Natural killer cell (primary cell): ENCODE measurements around the gene OSBPL10. TPM values are rescaled to one million over a fixed set of nuclear protein-coding genes. Genes with fewer than 3 reads are reported as not detected.

Experiments
- ATAC-seq, 3 donors: fragments of 150-1000 bp in 2 of 3; fragments of 200-7000 bp in 1 of 3; cut with Tn5 transposase; 1 replicate in 1 of 3; 2 replicates in 2 of 3; pipeline ENCODE4 v1.10.0; 2021; ENCODE audit warnings: mild to moderate bottlenecking in 2 of 3, moderate library complexity in 2 of 3
- DNase-seq, 2 donors: peaks; one replicate each; pipeline versions ENCODE4 v3.0.0 to v3.0.0-alpha.2; 2013 to 2021; ENCODE audit warnings: mixed read lengths in 1 of 2
- H3K27ac ChIP-seq: one replicate; pipeline ENCODE4 v1.5.1; 2013; ENCODE audit warnings: mild to moderate bottlenecking, low read length
- H3K27me3 ChIP-seq: one replicate; pipeline ENCODE4 v1.6.1; 2013; ENCODE audit warnings: low read length; ENCODE audit not compliant: control insufficient read depth, insufficient read depth
- H3K36me3 ChIP-seq: one replicate; pipeline ENCODE4 v1.6.1; 2013; ENCODE audit warnings: low read length; ENCODE audit not compliant: control insufficient read depth, insufficient read depth
- H3K4me1 ChIP-seq: one replicate; pipeline ENCODE4 v1.6.1; 2013; ENCODE audit warnings: low read length; ENCODE audit not compliant: control insufficient read depth, insufficient read depth
- H3K4me3 ChIP-seq: one replicate; pipeline ENCODE4 v1.5.1; 2013; ENCODE audit warnings: low read length
- H3K9me3 ChIP-seq: one replicate; pipeline ENCODE4 v1.6.1; 2013; ENCODE audit warnings: low read length; ENCODE audit not compliant: control insufficient read depth, insufficient read depth
- H3K27ac Mint-ChIP-seq, 2 donors: one replicate each; pipeline ENCODE4 v1.8.0; 2022; ENCODE audit warnings: mild to moderate bottlenecking in 2 of 2, mixed read lengths in 2 of 2, moderate library complexity in 1 of 2
- H3K27me3 Mint-ChIP-seq, 2 donors: one replicate each; pipeline ENCODE4 v1.8.0; 2022; ENCODE audit warnings: low read depth in 2 of 2, mixed read lengths in 2 of 2
- H3K36me3 Mint-ChIP-seq: one replicate; pipeline ENCODE4 v1.8.0; 2022; ENCODE audit warnings: mixed read lengths
- H3K4me1 Mint-ChIP-seq, 2 donors: one replicate each; pipeline ENCODE4 v1.8.0; 2022; ENCODE audit warnings: mixed read lengths in 2 of 2
- H3K4me3 Mint-ChIP-seq: one replicate; pipeline ENCODE4 v1.8.0; 2022; ENCODE audit warnings: mild to moderate bottlenecking, moderate library complexity, mixed read lengths
- H3K9me3 Mint-ChIP-seq, 2 donors: one replicate each; pipeline ENCODE4 v1.8.0; 2022; ENCODE audit warnings: mixed read lengths in 2 of 2
- WGBS: methylation state at CpG from one replicate; pipeline ENCODE4 v1.1.7; 2013; ENCODE audit warnings: missing lambda C conversion rate; ENCODE audit not compliant: insufficient coverage; 5-methylcytosine and 5-hydroxymethylcytosine counted together
- intact Hi-C: fragments of 100-400 bp; cut with micrococcal nuclease; formaldehyde crosslinking; loops from one replicate; pipeline ENCODE4 v1.14.2; 2022
- total RNA-seq, 4 donors: library from RNA; stranded (reverse); fragments of 120-200 nt in 1 of 4; gene quantifications; one replicate each; pipeline versions ENCODE4 v1.2.3 to v1.2.4, GENCODE V29; 2013 to 2022
- TF ChIP-seq, protein P1 (sequence below): fragments of 200-600 bp; IDR thresholded peaks from one replicate; pipeline ENCODE4 v1.8.0; 2022; ENCODE audit warnings: antibody characterized with exemption

Gene OSBPL10
- total RNA-seq, 3 donors from 2014 or later (not counting 1 experiment from before 2014, with no cell fraction given): 1.00 to 3.6 (median 1.6) TPM

GRCh38 chr3:31704591-31705179, 276.4 kb downstream of the OSBPL10 start:
- Mint-ChIP-seq H3K27ac (no peak overlapping the region), H3K4me3 (no peak overlapping the region), H3K9me3 (no peaks in the 10 kb centered on the region), H3K36me3 (no peaks in the 10 kb centered on the region), H3K27me3 (peaks cover 5 to 17% of the 10 kb centered on the region in 2 donors), H3K4me1 (peaks cover 5 to 8% of the 10 kb centered on the region in 2 donors)
- TF ChIP-seq, protein P1, sequence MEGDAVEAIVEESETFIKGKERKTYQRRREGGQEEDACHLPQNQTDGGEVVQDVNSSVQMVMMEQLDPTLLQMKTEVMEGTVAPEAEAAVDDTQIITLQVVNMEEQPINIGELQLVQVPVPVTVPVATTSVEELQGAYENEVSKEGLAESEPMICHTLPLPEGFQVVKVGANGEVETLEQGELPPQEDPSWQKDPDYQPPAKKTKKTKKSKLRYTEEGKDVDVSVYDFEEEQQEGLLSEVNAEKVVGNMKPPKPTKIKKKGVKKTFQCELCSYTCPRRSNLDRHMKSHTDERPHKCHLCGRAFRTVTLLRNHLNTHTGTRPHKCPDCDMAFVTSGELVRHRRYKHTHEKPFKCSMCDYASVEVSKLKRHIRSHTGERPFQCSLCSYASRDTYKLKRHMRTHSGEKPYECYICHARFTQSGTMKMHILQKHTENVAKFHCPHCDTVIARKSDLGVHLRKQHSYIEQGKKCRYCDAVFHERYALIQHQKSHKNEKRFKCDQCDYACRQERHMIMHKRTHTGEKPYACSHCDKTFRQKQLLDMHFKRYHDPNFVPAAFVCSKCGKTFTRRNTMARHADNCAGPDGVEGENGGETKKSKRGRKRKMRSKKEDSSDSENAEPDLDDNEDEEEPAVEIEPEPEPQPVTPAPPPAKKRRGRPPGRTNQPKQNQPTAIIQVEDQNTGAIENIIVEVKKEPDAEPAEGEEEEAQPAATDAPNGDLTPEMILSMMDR: no peak
- ATAC-seq (peak in 2 of 3 donors; percentile 24 to 33), DNase-seq (no peak)
- H3K27ac ChIP-seq: no peak overlapping the region
- no peaks in the 10 kb centered on the region for H3K36me3 ChIP-seq
- WGBS: 16% methylated on average over 7 of the region's 7 CpGs
- no peaks in the 10 kb centered on the region for H3K27me3 ChIP-seq
- H3K9me3 ChIP-seq: no peaks in the 10 kb centered on the region
- H3K4me1 ChIP-seq: no peaks in the 10 kb centered on the region
- intact Hi-C loops: no loop called here
- H3K4me3 ChIP-seq: no peak overlapping the region

DNA sequence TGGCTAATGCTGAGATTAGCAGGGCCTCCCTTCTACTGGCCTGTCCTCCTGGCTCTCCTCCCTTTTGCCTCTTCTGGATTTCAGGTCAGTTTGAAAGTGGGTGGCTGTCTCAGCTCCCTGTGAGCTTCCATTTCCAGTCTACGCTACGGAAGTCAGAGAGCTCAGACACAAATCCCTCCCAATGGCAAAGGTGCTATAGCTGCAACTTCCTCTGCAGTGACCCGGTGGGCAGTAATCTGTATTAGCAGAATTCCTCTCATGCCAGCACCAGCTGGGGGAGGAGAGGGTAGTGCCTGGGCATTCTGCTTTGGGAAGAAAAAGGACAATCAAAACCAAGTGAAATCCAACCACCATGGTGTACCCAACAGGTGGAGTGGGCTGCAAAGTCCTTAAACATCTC, 276.9 kb downstream of the OSBPL10 start:
- Mint-ChIP-seq H3K4me1 (peaks cover 5 to 8% of the 10 kb centered on the region in 2 donors), H3K36me3 (no peaks in the 10 kb centered on the region), H3K4me3 (no peak overlapping the region), H3K27ac (no peak overlapping the region), H3K27me3 (peaks cover 5 to 17% of the 10 kb centered on the region in 2 donors), H3K9me3 (no peaks in the 10 kb centered on the region)
- ATAC-seq (no peak), DNase-seq (no peak)
- Histone ChIP-seq H3K27me3 (no peaks in the 10 kb centered on the region), H3K36me3 (no peaks in the 10 kb centered on the region), H3K9me3 (no peaks in the 10 kb centered on the region), H3K27ac (no peak overlapping the region), H3K4me3 (no peak overlapping the region), H3K4me1 (no peaks in the 10 kb centered on the region)
- TF ChIP-seq, protein P1: no peak
- intact Hi-C loops: no loop called here
- WGBS: 100% methylated on average over 3 of the region's 3 CpGs

GRCh38 chr3:31701286-31701685, 279.8 kb downstream of the OSBPL10 start:
- Mint-ChIP-seq H3K27me3 (peaks cover 5 to 17% of the 10 kb centered on the region in 2 donors), H3K36me3 (no peaks in the 10 kb centered on the region), H3K4me3 (no peak overlapping the region), H3K4me1 (peaks cover 5 to 8% of the 10 kb centered on the region in 2 donors), H3K27ac (no peak overlapping the region), H3K9me3 (no peaks in the 10 kb centered on the region)
- H3K36me3 ChIP-seq: no peaks in the 10 kb centered on the region
- H3K27me3 ChIP-seq: no peaks in the 10 kb centered on the region
- WGBS: 85% methylated on average over 9 of the region's 9 CpGs
- TF ChIP-seq, protein P1: no peak
- H3K4me3 ChIP-seq: no peak overlapping the region
- no peak for ATAC-seq
- intact Hi-C loops: no loop called here
- H3K27ac ChIP-seq: no peak overlapping the region
- no peaks in the 10 kb centered on the region for H3K4me1 ChIP-seq
- no peak for DNase-seq
- H3K9me3 ChIP-seq: no peaks in the 10 kb centered on the region
